HCT116 (cell line): Measurements from ENCODE around the gene RAD50.

Experiments used
- EGR1 ChIP-seq: IDR thresholded peaks from 2 replicates; pipeline ENCODE4 v1.6.1; 2012; ENCODE audit warnings: low read depth
- RAD21 ChIP-seq: IDR thresholded peaks from 2 replicates; pipeline ENCODE4 v1.6.1; 2012; ENCODE audit warnings: low read depth, mild to moderate bottlenecking

DNA sequence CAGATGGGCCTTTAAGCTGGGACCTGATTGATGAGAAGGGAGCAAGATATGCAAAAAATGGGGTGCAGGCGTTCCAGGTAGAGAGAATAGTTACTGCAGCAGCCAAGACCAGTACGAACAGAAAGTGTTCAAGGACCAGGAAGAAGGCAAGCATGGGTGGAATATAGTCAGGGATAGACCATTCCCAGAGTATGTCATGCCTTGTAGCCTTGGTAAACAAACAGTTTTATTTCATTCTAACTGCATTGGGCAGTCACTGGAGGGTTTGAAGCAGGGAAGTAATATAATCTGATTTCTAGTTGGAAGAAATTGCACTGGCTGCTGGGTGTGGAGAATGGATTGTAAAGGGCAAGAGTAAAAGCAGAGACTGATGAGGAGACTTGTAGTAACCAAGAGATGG, 70.7 kb downstream of the RAD50 start:
- TF ChIP-seq RAD21, result no peak
- TF ChIP-seq EGR1, result no peak
